ENCODE measurements around the gene SAMD8. TPM values are rescaled to one million over a fixed set of nuclear protein-coding genes. Genes with fewer than 3 reads are reported as not detected.

The SAMD8 gene
- total RNA-seq, 4 donors from 2014 or later, result 19.9 to 36.8 (median 28.4) TPM

- Histone ChIP-seq H3K9me3 (no peaks in the 10 kb centered on the region), H3K27ac (no peak overlapping the region), H3K4me3 (replicated peaks in 1 of 3) (no peak overlapping the region), H3K4me1 (no peaks in the 10 kb centered on the region), H3K36me3 (no peaks in the 10 kb centered on the region), H3K27me3 (no peaks in the 10 kb centered on the region)
- no peak for TF ChIP-seq POLR2A (IDR thresholded peaks at IDR 0.05)
- TF ChIP-seq CTCF (IDR thresholded peaks at IDR 0.05), result no peak
- no peak for DNase-seq
- 92 to 95% methylated on average over 1 to 9 of the region's 10 CpGs for WGBS, 2 donors
- intact Hi-C loops (cut with DNase I), result loop anchor here (10.0 kb wide), 1 partner anchor 210 kb away; no protein-coding TSS in a partner anchor
Observed at GRCh38 chr10:75094465-75094864, 17.0 kb upstream of the SAMD8 start.

- Histone ChIP-seq H3K9me3 (no peaks in the 10 kb centered on the region), H3K4me3 (replicated peaks in 1 of 3) (no peak overlapping the region), H3K36me3 (no peaks in the 10 kb centered on the region), H3K27ac (no peak overlapping the region), H3K4me1 (peaks cover 0 to 6% of the 10 kb centered on the region in 2 donors), H3K27me3 (no peaks in the 10 kb centered on the region)
- no peak for TF ChIP-seq POLR2A (IDR thresholded peaks at IDR 0.05)
- no peak for TF ChIP-seq CTCF (IDR thresholded peaks at IDR 0.05)
- no peak for DNase-seq
- intact Hi-C loops (cut with DNase I), result loop anchor here (10.0 kb wide), 1 partner anchor 211 kb away; no protein-coding TSS in a partner anchor
- WGBS, 2 donors, result 92 to 94% methylated on average over 9 to 14 of the region's 14 CpGs
Observed at GRCh38 chr10:75095631-75096030, 15.8 kb upstream of the SAMD8 start.

DNA sequence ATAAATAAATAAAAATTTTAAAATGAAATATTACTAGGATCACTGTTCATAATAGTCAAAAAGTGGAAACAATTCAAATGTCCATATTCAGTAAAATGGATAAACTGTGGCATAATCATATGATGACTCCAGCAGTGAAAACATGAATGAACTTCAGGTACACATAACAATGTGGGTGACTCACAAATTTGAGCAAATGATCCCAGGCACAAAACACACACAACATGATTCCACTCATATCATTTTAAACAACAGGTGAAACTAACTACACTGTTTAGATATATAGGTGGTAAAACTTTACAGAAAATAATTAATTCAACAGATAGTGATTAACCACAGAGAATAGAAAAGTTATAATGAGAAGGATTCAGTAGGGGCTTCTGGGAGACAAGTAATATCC lies 14.7 kb upstream of the SAMD8 start:
- intact Hi-C loops (cut with DNase I), result loop anchor here (10.0 kb wide), 1 partner anchor 212 kb away; no protein-coding TSS in a partner anchor
- Histone ChIP-seq H3K36me3 (no peaks in the 10 kb centered on the region), H3K4me1 (peaks cover 0 to 6% of the 10 kb centered on the region in 2 donors), H3K9me3 (no peaks in the 10 kb centered on the region), H3K27ac (no peak overlapping the region), H3K4me3 (replicated peaks in 1 of 3) (no peak overlapping the region), H3K27me3 (no peaks in the 10 kb centered on the region)
- no peak for DNase-seq
- TF ChIP-seq POLR2A (IDR thresholded peaks at IDR 0.05) (no peak), CTCF (IDR thresholded peaks at IDR 0.05) (no peak)

DNA sequence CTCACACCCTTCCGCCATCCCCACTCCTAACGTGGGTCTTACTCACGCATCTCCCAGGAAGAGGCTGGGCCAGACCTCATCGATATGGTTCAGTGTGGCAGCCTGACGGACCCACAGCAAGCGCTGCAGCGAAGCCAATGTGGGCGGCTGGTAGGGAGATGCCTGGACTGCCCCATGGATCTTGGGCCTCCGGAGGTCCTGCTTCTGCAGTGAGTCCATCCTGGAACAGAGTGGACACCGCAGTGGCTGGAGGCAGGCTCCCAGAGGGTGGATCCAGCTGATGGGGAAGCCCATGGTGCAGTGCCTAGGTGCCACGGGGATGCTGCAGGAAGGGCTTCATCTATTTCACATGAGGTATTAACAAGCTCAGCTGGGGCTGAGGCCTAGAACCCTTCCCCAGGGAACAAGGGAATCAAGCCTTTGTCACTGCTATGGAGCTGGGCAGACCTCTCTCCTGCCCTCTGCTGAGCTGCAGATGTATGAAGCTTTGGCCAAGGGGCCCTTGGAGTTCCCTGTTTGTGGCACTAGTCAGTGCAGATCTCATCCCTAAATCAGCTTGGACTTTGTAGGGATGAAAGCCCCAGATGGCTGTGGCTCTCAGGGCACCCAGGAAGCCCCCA lies 13.7 kb upstream of the SAMD8 start:
- whole genome bisulfite sequencing, 2 donors, result 90 to 92% methylated on average over 9 to 10 of the region's 11 CpGs
- H3K4me3 ChIP-seq (replicated peaks in 1 of 3), result no peak overlapping the region
- DNase-seq, result no peak
- H3K27me3 ChIP-seq, result no peaks in the 10 kb centered on the region
- no peak for TF ChIP-seq CTCF (IDR thresholded peaks at IDR 0.05)
- no peak for TF ChIP-seq POLR2A (IDR thresholded peaks at IDR 0.05)
- no peaks in the 10 kb centered on the region for H3K9me3 ChIP-seq
- no peaks in the 10 kb centered on the region for H3K36me3 ChIP-seq
- H3K27ac ChIP-seq, result no peak overlapping the region
- H3K4me1 ChIP-seq, result peaks cover 0 to 6% of the 10 kb centered on the region in 2 donors
- intact Hi-C loops (cut with DNase I), result loop anchor here (10.0 kb wide), 1 partner anchor 213 kb away; no protein-coding TSS in a partner anchor

- Histone ChIP-seq H3K27me3 (no peaks in the 10 kb centered on the region), H3K4me1 (peaks cover 0 to 6% of the 10 kb centered on the region in 2 donors), H3K4me3 (replicated peaks in 1 of 3) (no peak overlapping the region), H3K27ac (no peak overlapping the region), H3K9me3 (no peaks in the 10 kb centered on the region), H3K36me3 (no peaks in the 10 kb centered on the region)
- DNase-seq, result no peak
- intact Hi-C loops (cut with DNase I), result loop anchor here (10.0 kb wide), 1 partner anchor 214 kb away; no protein-coding TSS in a partner anchor
- TF ChIP-seq CTCF (IDR thresholded peaks at IDR 0.05), result no peak
- TF ChIP-seq POLR2A (IDR thresholded peaks at IDR 0.05), result no peak
- WGBS, 2 donors, result 83 to 86% methylated on average over 7 to 14 of the region's 14 CpGs
Observed at GRCh38 chr10:75098902-75099673, 12.4 kb upstream of the SAMD8 start.

Data from thyroid gland (tissue), 4 donors.